ENCODE measurements around the gene SPRR5. TPM values are rescaled to one million over a fixed set of nuclear protein-coding genes. Genes with fewer than 3 reads are reported as not detected.

The SPRR5 gene, protein sequence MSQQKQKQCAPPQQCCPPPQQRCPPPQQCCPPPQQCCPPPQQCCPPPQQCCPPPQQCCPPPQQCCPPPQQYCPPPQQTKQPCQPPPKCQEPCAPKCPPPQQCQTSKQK
- polyA plus RNA-seq (2013, experiment 1 of 2; ENCODE audit: insufficient read length), result not detected
- not detected for polyA plus RNA-seq (2013, experiment 2 of 2; ENCODE audit: insufficient read length)

GRCh38 chr1:152946651-152947256 lies at the start of gene SPRR5:
Gene SPRR5 (plus strand): TSS chr1:152947206. CDS start chr1:152948555, 1,349 bp downstream.
- DNase-seq, result no peak

DNA sequence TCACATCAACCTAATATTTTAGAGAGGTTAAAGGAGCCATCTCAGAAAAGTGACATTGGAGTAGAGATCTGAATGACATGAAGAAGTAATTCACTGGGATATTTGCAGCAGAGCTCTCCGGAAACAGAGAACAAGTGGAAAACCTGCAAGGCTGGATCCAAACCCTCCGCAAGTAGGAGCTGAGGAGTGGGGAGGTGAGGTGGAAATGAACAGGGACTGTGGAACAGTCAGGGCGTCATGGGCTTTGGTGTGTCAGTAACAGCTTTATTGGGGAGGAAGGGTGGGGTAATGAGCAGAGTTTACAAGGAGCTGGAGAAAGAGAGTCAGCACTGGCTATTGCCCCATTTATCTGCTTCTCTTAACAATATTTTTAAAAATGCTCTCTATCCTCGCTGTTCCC lies 48.0 kb upstream of the SPRR5 start:
- DNase-seq, result no peak

DNA sequence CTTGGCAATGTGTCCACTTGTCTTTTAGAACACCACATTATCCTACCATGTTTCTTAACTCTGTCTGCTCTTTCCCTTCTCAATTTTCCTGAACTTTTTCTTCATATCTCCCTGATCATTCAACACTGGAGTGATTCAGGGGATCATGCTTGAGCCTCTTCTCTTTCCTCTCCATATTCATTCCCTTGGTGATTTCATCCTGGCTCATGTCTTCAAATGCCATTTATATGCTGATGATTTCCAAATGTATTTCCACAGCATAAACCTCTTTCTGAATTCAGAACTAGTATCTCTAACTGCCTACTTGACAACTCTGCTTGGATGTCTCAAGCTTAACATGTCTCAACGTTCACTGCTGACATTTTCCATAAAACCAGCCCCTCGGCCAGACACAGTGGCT lies 47.1 kb upstream of the SPRR5 start:
- no peak for DNase-seq

DNA sequence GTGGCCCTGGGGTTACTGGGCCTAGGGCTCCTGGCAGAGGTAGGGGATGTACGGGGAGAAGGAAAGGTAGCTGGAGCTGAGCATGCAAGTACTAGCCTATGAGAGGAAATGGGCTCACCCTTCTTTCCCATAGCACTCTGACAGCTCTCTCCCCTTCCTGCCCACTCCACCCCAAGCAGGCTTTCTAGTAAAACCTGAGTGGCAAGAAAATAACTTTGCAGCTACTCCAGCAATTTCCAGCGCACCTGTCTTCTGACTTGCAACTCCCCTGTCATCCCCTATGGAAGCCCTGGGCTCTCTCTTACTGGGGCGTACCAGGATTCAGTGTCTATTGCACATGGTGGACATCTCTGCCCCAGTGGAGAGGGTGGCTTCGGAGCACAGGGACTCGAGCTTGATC lies 45.4 kb upstream of the SPRR5 start:
- DNase-seq, result no peak

- no peak for DNase-seq
Observed at GRCh38 chr1:152902636-152903035, 44.4 kb upstream of the SPRR5 start.

DNA sequence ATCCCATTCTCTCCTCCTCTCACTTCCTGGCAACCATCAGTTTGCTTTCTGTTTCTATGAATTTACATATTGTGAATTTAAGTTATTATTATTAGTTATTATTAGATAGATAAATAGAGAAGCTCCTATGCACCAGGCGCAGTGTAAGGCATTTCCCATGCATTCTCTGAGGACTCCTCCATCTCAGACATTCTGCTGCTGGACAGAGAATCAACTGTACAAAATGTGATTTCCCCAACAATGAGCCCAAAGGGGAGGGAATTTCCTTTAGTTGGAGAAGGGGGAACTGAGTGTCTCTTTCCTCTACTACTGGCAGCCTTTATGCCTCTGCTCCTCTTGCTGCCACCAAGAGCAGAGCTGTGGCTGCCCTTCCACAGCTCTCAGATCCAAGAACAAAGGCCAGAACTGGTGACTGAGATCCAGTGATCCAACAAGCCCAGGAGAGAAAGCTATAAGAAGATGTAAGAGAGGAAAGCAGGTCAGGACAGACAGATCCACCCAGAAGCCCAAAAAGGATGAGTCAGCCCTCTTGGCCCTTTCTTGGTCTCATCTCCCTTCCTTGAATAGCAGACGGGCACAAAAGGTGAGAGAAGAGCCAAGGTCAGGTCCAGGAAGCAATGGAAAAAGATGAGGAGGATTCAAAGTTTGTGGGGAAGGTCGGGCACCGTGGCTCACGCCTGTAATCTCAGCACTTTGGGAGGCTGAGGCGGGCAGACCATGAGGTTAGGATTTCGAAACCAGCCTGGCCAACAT lies 42.1 kb upstream of the SPRR5 start:
- no peak for DNase-seq

DNA sequence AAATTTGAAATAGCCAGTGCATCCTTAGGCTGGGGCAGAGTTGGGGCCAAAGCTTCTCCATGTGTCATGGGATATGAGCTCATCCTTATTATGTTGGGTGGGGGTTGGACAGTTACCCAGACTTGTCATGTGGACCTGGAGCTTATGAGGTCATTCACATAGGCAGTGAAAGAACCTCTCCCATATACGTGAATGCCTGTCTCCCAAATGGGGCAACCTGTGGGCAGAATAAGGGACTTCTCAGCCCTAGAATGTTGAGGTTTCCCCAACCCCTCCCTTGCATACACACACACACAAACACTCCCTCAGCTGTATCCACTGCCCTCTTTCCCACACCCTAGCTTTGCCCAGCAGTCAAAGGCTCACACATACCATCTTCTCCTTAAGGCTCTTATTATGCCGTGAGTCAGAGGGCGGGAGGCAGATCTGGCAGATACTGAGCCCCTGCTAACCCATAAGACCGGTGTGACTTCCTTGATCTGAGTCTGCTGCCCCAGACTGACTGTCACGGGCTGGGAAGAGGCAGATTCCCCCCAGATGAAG lies 40.9 kb upstream of the SPRR5 start:
- DNase-seq, result peak; percentile 89

DNA sequence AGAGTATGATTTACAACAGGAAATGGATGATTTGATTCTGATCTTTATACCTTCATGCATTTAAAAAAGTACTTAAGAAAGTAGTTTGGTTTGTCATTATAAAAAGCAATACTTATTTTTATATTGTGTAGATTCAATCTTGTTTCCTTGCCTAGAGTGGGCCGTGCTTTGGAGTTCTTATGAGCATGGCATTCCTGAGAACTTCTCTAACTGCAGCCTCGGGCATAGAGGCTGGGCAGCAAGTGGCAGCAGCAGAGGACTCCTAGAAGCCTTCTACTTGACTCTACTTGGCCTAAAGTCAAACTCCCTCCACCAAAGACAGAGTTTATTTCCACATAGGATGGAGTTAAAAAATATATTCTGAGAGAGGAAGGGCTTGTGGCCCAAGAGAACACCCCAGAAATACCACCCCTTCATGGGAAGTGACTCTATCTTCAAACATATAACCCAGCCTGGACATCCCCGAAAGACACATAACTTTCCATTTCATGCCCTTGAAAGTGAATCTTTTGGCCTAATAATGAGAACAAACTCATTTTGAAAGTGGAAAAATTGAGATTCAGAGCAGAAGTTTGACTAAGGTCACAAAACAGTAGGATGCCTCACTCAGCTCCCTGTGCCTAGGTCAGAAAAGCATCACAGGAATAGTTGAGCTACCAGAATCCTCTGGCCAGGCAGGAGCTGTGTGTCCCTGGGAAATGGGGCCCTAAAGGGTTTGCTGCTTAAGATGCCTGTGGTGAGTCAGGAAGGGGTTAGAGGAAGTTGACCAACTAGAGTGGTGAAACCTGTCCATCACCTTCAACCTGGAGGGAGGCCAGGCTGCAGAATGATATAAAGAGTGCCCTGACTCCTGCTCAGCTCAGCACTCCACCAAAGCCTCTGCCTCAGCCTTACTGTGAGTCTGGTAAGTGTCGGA lies 39.1 kb upstream of the SPRR5 start, which contains the start of gene IVL:
TSS of gene IVL (plus strand) at position 861 of the 916 bp plus-strand sequence. CDS start 1,252 bp downstream, outside the sequence.
- DNase-seq, result no peak

- no peak for DNase-seq
Observed at GRCh38 chr1:152909206-152909605, 37.8 kb upstream of the SPRR5 start.

GRCh38 chr1:152912471-152912870 lies 34.5 kb upstream of the SPRR5 start:
- DNase-seq, result no peak

DNA sequence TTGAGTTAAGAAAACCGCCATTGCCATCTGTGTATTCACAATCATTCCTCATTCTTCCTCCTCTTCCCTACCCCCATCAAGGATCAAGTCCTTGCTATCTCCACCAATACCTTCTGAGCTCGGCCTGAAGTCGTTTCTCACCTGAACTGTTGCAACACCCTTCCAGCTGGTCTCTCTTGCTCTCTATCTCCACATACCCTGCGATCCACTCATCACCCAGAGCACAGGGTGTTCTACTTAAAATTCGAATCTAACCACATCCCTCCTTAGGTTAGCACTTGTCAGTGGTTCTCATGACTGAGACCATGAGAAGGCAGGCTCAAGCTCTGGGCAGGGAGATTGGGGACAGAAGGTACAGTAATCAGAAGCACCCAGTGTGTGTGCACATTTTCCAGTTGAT lies 34.1 kb upstream of the SPRR5 start:
- DNase-seq, result no peak

DNA sequence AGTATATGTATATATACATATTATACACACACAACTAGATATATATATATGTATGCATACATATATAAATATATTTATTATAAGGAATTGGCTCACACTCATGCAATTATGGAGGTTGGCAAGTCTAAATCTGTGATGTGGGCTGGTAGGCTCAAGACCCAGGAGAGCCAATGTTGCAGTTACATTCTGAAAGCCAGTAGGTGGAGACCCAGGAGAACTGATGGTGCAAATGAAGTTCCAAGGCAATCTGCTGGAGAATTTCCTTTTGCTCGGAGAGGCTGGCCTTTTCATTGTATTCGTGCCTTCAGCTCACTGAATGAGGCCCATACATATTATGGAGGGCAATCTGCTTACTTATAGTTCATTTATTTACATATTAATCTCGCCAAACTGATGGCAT lies 29.2 kb upstream of the SPRR5 start:
- DNase-seq, result no peak

DNA sequence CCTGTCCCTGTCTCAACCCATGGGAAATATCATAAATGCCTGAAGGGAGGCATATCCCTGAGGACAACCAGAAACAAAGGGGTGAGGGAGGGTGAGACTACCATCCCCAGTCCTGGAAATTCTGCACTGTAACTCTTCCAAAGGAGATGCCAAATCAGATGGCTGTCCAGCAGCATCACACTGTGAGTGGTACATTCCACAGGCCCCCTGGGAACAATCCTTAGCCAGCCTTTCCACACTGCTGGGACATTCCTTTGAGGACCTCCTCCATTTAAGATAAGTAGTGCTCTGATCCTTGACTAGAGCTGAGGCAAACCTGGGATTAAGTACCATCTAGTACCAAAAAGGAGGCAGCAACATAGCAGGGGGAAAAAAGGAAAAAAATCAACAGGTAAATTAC lies 27.9 kb upstream of the SPRR5 start:
- DNase-seq, result peak; percentile 62

DNA sequence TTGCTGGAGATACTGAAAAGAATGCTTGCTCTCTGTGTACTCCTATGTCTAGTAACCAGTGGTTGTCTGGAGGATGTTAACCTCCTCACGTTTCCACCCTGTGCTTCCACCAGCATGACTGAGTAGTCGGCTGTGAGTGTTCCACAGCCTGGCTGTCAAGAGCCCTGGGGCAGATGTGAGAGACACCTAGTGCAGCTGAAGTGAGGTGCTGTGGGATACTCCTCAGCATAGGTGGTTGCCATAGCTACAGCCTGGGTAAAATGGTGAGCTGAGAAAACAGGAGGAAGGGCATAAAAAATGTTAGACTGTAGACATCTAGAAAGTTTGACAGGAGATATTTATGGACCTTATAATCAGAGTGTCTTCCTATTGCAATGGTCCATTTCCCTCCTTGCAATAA lies 22.8 kb upstream of the SPRR5 start:
- DNase-seq, result no peak

- DNase-seq, result peak; percentile 37
Observed at GRCh38 chr1:152926091-152926490, 20.9 kb upstream of the SPRR5 start.

GRCh38 chr1:152928671-152929070 lies 18.3 kb upstream of the SPRR5 start:
- DNase-seq, result no peak

- no peak for DNase-seq
Observed at GRCh38 chr1:152932170-152932811, 14.7 kb upstream of the SPRR5 start.

DNA sequence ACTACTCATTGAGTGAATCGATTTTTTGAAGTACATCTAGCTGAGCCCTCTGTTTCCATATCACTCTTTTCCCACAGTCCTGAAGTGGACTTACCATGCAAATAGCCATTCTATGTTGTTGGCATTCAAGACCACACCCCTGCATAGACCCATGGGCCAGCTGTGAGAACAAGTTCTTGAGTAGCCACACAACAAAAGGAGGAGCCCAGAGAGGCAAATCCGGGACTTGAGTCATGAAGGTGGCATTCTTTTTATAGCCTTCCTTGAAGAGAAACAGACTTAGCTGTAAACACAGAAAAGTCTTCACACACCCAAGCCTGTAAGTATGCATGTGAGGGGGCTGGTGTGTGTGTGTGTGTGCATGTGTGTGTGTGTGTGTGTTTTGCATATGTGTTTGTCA lies 13.8 kb upstream of the SPRR5 start:
- no peak for DNase-seq

DNA sequence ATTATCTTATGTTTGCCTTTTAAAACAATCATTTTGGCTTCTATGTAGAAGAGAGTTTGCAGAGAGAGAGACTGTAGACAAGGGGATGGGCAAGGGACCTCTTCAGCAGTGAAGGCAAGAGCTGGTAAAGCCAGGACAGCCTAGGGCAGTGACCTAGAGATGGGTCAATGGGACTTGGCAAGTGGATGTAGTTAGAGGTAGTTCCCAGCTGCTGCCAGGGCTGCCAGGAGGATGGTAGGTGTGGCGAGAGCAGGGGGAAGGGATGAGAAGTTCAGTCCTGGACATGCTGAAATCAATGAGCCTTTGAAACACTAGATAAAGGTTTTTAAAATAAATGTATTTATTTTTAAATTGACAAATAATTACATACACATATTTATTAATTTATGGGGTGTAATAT lies 6.4 kb upstream of the SPRR5 start:
- DNase-seq, result no peak

- no peak for DNase-seq
Observed at GRCh38 chr1:152941037-152941711, 5.8 kb upstream of the SPRR5 start.

DNA sequence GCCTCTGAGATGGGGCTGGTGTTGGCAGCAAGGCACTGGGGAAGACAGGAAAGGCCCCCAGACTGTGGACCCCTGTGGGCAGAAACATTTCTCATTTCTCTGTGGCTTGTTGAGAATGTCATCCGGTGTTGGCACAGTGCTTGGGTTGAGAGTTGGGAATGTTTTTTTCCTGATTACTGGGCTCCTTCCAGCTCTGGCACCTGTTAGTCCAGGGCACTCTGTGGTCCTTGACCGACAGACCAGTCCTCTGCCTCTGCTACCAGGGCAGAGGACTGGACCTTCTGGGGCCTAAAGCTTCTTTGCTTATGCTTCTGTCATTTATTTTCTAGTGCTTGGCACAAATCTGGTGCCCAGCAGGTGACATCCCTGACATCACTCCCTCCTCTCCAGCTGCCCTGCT lies 4.8 kb upstream of the SPRR5 start:
- DNase-seq, result no peak
